Ishikawa (cell line): ENCODE measurements around the gene SPATA31D3.

Experiments
- CEBPB ChIP-seq: IDR thresholded peaks from 2 replicates; pipeline ENCODE4 v1.6.1; 2012
- CREB1 ChIP-seq: IDR thresholded peaks from 2 replicates; pipeline ENCODE4 v1.6.1; 2012; ENCODE audit warnings: low read depth
- EP300 ChIP-seq: IDR thresholded peaks from 2 replicates; pipeline ENCODE4 v1.6.1; 2012; ENCODE audit warnings: borderline replicate concordance
- TAF1 ChIP-seq: IDR thresholded peaks from 2 replicates; pipeline ENCODE4 v1.6.1; 2012; ENCODE audit warnings: low read depth, mild to moderate bottlenecking

- TF ChIP-seq TAF1 (no peak), CEBPB (no peak), CREB1 (no peak), EP300 (no peak)
Measured at GRCh38 chr9:81898851-81899250, 44.4 kb upstream of the SPATA31D3 start.
